PC-3 (cell line): Measurements from ENCODE around the gene CD82.

Experiments used
- CTCF ChIP-seq: fragments of 300-600 bp; sonication (generic); conservative IDR thresholded peaks from 2 replicates; pipeline ENCODE4 v1.5.1; 2017; ENCODE audit warnings: antibody characterized with exemption, low read depth, mild to moderate bottlenecking, low read length
- EZH2phosphoT487 ChIP-seq: fragments of 300-600 bp; sonication (generic); IDR thresholded peaks from 2 replicates; pipeline ENCODE4 v1.6.1; 2018; ENCODE audit warnings: mild to moderate bottlenecking, antibody characterized with exemption, low read length, borderline replicate concordance

- TF ChIP-seq CTCF (no peak), EZH2phosphoT487 (no peak)
Observed at GRCh38 chr11:44530413-44531115, 34.9 kb upstream of the CD82 start.
